SK-N-SH treated with all-trans-retinoic acid at 6 μM for 48 hours (cell line): ENCODE measurements around the gene KRTAP5-6.

ENCODE experiments used
- ARNTL ChIP-seq: fragments of 450-650 bp; formaldehyde crosslinking; IDR thresholded peaks from 2 replicates; pipeline ENCODE4 v1.5.0; 2020; ENCODE audit warnings: low read depth, mild to moderate bottlenecking, moderate library complexity, borderline replicate concordance
- BACH2 ChIP-seq: fragments of 250-450 bp; sonication (Bioruptor Pico); IDR thresholded peaks from 2 replicates; pipeline ENCODE4 v1.9.0; 2021; ENCODE audit warnings: mild to moderate bottlenecking, borderline replicate concordance
- CREB5 ChIP-seq: fragments of 250-450 bp; sonication (Bioruptor Pico); IDR thresholded peaks from 2 replicates; pipeline ENCODE4 v1.5.1; 2020; ENCODE audit warnings: low read depth, mild to moderate bottlenecking, moderate library complexity
- CSDC2 ChIP-seq: fragments of 250-450 bp; sonication (Bioruptor Pico); IDR thresholded peaks from 2 replicates; pipeline ENCODE4 v1.5.0; 2020; ENCODE audit warnings: mild to moderate bottlenecking, moderate library complexity
- CSRNP3 ChIP-seq: fragments of 250-450 bp; sonication (Bioruptor Pico); IDR thresholded peaks from 2 replicates; pipeline ENCODE4 v1.5.1; 2021; ENCODE audit warnings: mild to moderate bottlenecking, moderate library complexity
- ESRRG ChIP-seq: fragments of 250-450 bp; sonication (Bioruptor Pico); IDR thresholded peaks from 2 replicates; pipeline ENCODE4 v1.6.1; 2021; ENCODE audit warnings: mild to moderate bottlenecking
- GLIS3 ChIP-seq: fragments of 250-450 bp; sonication (Bioruptor Pico); IDR thresholded peaks from 2 replicates; pipeline ENCODE4 v1.5.0; 2020; ENCODE audit warnings: mild to moderate bottlenecking, moderate library complexity
- ISL1 ChIP-seq: fragments of 250-450 bp; sonication (Bioruptor Pico); IDR thresholded peaks from 2 replicates; pipeline ENCODE4 v2.1.2; 2022; ENCODE audit warnings: mild to moderate bottlenecking, moderate library complexity
- PATZ1 ChIP-seq: fragments of 250-450 bp; sonication (Bioruptor Pico); IDR thresholded peaks from 2 replicates; pipeline ENCODE4 v1.8.0; 2020; ENCODE audit warnings: mild to moderate bottlenecking, moderate library complexity, borderline replicate concordance
- RARB ChIP-seq: fragments of 250-450 bp; sonication (Bioruptor Pico); IDR thresholded peaks from 2 replicates; pipeline ENCODE4 v1.8.0; 2021; ENCODE audit warnings: mild to moderate bottlenecking, moderate library complexity
- ZFP3 ChIP-seq: fragments of 250-450 bp; sonication (Bioruptor Pico); IDR thresholded peaks from 2 replicates; pipeline ENCODE4 v1.5.0; 2020; ENCODE audit warnings: mild to moderate bottlenecking, moderate library complexity
- ZFP30 ChIP-seq: fragments of 450-650 bp; formaldehyde crosslinking; IDR thresholded peaks from 2 replicates; pipeline ENCODE4 v1.5.0; 2022; ENCODE audit warnings: mild to moderate bottlenecking, moderate library complexity
- ZNF565 ChIP-seq: fragments of 450-650 bp; formaldehyde crosslinking; conservative IDR thresholded peaks from 2 replicates; pipeline ENCODE4 v1.5.0; 2020; ENCODE audit warnings: low read depth, mild to moderate bottlenecking, moderate library complexity
- ZNF8 ChIP-seq: fragments of 450-650 bp; formaldehyde crosslinking; IDR thresholded peaks from 2 replicates; pipeline ENCODE4 v1.5.0; 2020; ENCODE audit warnings: mild to moderate bottlenecking, moderate library complexity

- TF ChIP-seq BACH2 (CRISPR knock-in tag) (no peak), ESRRG (no peak), RARB (no peak), PATZ1 (CRISPR knock-in tag) (no peak), ZNF565 (CRISPR knock-in tag) (no peak), ZFP30 (no peak), CREB5 (CRISPR knock-in tag) (no peak), ARNTL (no peak), GLIS3 (no peak), ISL1 (no peak), ZFP3 (CRISPR knock-in tag) (no peak), CSDC2 (CRISPR knock-in tag) (no peak), CSRNP3 (CRISPR knock-in tag) (no peak), ZNF8 (CRISPR knock-in tag) (no peak)
These were observed 44.0 kb downstream of the KRTAP5-6 start for GRCh38 chr11:1740786-1741530.
